Measurements from ENCODE around the gene ADH7.
"Not testable (repeated sequence)": the region's sequence is repeated elsewhere in the genome, so short reads cannot be mapped to it uniquely, and the experiment has no call there.

The ADH7 gene

GRCh38 chr4:99414902-99415301 lies 20.2 kb downstream of the ADH7 start:
- not testable (repeated sequence) for DNase-seq

- DNase-seq = no peak
These were observed 20.7 kb downstream of the ADH7 start for GRCh38 chr4:99414401-99414800.

- no peak for DNase-seq
These were observed 22.0 kb downstream of the ADH7 start for GRCh38 chr4:99413140-99413539.

- no peak for DNase-seq
These were observed 24.1 kb downstream of the ADH7 start for GRCh38 chr4:99411041-99411440.

- DNase-seq = no peak
These were observed 25.1 kb downstream of the ADH7 start for GRCh38 chr4:99410075-99410474.

DNA sequence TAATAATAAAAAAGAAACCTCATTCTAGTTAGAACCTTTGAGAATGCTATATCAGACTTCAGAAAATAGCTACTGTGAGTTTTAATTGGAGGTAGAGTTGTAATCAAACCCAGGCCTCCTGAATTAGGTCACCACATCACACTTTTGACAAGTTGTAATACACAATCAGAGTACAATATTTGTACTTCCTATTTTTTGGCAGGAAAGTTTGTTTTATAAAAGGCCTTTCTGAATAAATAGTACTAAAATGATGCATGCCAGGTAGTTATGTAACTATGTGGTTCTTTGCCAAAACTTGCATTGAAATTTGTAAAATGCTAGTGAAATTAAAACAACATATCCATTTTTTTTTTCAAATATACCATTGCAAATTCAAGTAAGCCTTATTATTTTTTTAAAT lies 26.8 kb downstream of the ADH7 start:
- DNase-seq = no peak

DNA sequence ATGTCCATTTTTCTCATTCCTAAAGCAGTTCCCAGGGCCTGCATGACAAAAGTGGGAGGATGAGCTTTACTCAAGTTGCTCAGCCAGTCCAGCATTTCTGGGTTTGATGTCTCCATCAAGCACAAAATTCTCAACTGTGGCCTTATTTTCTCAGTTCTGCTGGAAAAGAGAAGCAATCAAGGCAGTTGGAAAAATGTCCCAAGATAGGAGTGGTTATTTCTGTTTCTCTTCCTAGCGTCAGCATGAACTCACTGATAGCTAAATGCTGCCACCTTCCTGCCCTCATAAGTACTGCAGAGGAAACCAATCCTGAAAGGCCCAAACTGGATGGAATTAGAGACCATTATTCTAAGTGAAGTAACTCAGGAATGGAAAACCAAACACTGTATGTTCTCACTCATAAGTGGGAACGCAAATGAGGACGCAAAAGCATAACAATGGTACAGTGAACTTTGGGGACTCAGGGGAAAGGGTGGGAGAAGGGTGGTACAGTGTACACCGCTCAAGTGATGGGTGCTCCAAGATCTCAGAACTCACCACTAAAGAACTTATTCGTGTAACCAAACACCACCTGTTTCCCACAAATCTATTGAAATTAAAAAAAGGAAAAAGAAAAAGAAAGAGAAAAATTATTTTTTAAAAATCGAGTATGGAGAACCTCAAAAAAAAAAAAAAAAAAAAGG lies 29.6 kb downstream of the ADH7 start:
- peak; percentile 66 for DNase-seq

GRCh38 chr4:99404595-99405287 lies 30.4 kb downstream of the ADH7 start:
- DNase-seq = no peak

DNA sequence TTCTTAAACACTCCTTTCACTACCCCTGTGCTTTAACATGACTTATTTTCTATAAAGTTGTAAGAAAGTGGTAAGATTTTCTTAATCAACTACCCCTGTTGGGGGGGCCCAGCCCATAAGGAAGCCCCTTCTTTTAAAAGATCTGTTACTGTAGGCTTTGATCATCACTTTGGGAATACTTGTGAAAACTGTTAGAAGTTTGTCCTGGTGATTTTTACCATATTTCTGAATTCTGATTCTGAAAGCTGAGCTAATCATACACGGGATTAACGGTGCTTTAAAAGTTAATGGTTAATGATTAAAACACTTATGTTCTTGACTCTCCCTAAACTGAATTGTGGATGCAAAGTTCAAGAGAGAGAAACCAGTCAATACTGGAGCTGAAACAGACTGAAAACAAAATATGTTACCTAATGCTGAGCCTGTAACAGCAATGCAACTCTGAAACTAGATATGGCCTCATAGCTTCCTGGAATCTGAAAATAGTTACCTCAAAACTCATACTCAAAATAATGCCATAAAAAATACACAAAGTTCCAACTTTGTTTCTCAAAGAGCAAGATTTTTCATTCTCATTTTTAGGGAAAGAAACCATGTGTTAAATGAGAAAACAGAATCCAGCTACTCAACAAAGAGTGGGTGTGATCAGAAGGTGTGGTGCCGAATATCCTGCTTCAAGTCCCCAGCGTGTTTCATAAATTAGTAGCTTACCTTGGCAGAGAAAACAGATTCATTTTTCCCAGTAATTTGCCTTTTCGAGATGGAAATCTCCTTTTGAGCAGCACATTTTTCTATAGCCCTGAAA lies 31.6 kb downstream of the ADH7 start:
- DNase-seq = no peak

DNA sequence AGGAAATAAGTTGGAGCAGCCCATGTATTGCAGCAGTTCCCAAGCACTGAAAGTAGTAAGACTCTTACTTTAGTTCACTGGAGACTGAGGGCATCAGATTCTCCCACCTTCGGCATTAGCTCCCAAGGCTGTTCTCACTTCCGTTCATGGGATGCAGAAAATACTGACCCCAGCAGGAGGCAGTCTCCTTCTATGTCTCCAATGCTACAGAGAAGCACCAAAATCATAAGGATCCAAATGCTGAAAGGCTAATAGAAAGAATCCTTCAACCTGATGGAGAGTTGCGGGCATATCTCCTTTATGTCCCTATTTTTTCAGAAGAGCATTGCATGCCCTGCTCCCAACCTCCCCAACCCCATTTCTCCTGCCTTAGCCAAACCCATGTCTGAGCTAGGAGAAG lies 32.4 kb downstream of the ADH7 start:
- no peak for DNase-seq

- DNase-seq = no peak
These were observed 34.3 kb downstream of the ADH7 start for GRCh38 chr4:99400831-99401230.

DNA sequence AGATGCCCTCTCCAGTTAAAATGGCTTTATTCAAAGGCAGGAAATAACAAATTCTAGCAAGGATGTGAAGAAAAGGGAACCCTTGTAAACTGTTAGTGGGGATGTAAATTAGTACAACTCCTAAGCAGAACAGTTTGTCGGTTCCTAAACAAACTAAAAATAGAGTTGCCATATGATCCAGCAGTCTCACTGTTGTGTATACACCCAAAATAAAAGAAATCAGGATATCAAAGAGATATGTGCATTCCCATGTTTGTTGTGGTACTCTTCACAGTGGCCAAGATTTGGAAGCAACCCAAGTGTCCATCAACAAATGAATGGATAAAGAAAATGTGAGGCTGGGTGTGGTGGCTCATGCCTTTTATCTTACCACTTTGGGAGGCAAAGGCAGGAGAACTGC lies 36.1 kb downstream of the ADH7 start:
- DNase-seq = no peak

DNA sequence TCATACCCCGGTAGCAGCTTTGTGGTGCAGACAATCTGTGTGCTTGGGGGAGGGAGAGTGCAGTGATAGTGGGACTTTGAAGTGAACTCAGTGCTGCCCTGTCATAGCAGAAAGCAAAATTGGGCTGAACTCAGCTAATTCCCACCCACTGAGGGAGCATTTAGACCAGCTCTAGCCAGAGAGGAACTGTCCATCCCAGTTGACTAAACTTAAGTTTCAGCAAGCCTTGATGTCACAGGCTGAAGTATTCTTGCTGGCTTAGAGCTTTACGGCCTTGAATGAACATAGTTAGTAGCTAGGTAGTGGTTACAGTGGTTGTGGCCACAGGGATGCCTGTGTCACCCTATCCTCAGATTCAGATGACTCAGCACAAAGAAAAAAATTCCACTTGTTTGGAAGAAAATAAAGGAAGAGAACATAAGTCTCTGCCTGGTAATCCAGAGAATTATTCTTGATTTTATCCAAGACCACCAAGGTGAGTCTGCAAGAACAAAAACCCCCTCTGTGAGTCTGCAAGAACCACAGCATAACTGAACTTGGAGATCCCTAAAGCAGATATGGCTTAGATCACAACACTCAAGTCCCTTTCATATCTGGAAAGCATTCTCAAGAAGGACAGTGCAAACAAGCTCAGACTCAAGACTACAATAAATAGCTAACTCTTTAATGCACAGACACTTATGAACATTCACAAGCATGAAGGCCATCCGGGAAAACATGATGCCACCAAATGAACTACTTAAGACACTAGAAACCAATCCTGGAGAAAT lies 39.4 kb downstream of the ADH7 start:
- DNase-seq = no peak

DNA sequence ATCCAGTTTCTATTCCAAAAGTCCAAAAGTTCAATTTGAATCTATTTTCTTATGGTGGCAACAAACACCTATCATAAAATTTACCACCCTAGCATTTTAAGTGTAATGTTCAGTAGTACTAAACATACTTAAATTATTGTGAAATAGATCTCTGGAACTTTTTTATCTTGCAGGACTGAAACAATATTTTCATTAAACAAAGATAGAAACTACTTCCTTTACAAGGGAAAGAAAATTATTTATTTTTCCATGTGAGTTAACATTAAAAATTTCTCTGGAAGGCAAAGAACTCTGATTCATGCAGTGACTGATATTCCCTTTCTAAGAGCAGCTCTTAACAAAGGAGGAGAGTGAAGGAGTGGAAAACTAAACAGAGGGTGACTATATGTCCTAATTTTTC lies 40.2 kb downstream of the ADH7 start:
- no peak for DNase-seq

DNA sequence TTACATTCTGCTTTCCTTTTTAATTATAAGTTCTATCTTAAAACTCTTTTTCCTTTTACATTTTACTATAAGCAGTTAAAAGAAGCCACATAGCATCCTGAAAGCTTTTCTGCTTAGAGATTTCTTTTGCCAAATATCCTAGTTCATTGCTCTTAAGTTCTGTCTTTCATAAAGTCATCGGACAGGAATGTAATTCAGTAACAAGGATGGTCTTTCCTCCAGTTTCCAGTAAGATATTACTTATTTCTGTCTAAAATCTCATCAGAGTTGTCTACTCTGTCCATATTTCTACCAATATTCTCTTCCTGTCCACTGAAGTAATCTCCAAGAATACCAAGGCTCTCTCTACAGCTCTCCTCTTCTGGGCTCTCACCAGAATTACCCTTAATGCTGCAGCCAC lies 45.1 kb downstream of the ADH7 start:
- no peak for DNase-seq

DNA sequence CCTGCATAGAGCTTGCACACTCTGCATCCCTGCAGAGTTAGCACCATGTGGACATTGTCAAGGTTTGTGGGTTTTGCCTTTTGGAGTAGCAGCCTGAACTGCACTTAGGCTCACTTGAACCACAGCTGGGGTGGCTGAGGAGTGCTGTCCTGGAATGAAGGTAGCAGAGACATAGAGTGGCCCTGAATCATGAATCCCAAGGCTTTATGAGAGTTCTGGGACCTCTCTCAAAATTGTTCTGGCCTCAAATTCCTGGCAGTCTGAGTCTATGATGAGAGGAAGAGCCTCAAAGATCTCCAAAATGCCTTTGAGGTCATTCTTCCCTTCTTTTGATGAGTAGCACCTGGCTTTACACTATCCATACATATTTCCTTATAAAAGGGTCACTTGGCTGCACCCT lies 45.5 kb downstream of the ADH7 start:
- no peak for DNase-seq

GRCh38 chr4:99383833-99384392 lies 51.2 kb downstream of the ADH7 start:
- DNase-seq = no peak

DNA sequence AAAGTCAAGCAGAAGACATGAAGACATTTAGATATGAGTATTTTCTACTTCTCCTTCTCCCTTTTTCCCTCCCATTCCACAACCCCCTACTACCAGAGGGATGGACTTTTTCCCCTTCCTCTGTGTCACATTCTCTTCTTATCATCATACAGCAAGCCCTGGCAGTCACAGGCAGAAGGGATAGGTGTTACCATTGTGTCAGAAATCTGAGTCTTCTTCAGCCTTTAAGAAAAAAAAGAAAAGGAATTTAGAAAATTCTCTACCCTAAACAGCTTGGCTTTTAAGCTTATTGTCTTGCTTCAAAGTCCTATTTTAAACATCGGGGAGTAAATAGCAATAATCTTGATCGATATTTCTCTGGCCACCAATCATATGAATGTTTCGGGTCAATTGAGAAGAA lies 51.7 kb downstream of the ADH7 start:
- DNase-seq = no peak

- no peak for DNase-seq
These were observed 52.3 kb downstream of the ADH7 start for GRCh38 chr4:99382745-99383360.

DNA sequence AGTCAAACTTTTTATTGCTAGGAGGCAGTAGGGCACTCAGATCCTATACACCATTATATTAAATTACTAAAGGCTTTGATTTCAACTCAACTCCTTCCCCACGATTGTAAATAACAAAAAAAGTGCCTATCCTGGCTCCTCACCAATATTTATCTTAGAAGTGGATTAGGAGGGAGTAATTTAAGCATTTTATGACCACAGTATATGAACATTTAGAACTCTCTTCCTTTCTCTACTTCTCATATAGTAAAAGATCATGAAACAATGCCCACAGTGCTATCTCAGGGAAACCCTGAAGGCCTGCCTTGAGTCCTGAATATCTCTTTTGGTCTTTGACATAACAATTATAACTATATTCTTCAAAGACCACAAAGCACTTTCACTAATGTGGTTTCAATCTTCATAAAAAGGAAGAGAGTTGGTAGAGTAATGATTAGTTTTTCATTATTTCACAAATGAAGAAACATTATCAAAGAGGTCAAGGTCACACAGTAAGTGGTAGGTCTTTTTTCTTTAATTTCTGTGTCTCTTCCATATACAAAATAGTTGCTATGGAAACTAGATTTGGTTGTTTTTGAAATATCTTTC lies 53.5 kb downstream of the ADH7 start:
- DNase-seq = no peak

DNA sequence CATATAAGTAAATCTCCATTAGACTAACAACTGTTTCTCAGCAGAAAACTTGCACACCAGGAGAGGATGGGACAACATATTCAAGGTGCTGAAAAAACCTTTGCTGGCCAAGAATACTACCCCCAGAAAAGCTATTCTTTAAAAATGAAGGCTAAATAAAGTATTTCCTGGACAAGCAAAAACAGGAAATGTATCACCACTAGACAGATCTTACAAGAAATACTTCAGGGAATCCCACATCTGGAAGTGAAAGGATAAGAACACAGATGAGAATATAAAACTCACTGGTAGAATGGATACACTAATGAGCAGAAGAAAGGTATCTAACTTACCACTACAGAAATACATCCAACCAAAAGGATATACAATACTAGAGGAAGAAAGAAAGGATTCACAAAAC lies 55.6 kb downstream of the ADH7 start:
- no peak for DNase-seq

DNA sequence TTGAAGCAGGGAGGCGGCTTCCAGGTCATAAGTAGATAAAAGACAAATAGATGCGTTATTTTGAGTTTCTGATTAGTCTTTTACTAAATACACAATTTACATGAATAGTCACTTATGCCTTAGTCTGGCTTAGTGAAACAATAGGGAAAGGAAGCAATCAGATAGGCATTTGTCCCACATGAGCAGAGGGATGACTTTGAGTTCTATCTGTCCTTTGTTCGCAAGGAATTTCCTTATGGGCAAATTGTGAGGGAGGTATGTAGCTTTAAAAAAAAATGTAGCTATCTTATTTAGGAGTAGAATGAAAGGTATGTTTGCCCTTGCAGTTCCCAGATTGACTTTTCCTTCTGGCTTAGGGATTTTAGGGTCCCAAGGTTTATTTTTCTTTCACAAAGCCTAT lies 56.3 kb downstream of the ADH7 start:
- no peak for DNase-seq

Data from CD4-positive, alpha-beta T cell treated with Interleukin-10 for 1 hour (primary cell).